ENCODE data around the gene CNNM2.
"Not testable (repeated sequence)": the region's sequence is repeated elsewhere in the genome, so short reads cannot be mapped to it uniquely, and the experiment has no call there.

The CNNM2 gene

GRCh38 chr10:102927311-102928010 is 9.4 kb downstream of the CNNM2 start:
- no peak for ATAC-seq

- not testable (repeated sequence) for ATAC-seq
Measured at GRCh38 chr10:102928442-102928841, 10.3 kb downstream of the CNNM2 start.

- no peak for ATAC-seq
Measured at GRCh38 chr10:102930720-102931119, 12.6 kb downstream of the CNNM2 start.

GRCh38 chr10:102931643-102932042 is 13.5 kb downstream of the CNNM2 start:
- no peak for ATAC-seq

- ATAC-seq = no peak
Measured at GRCh38 chr10:102935505-102935904, 17.4 kb downstream of the CNNM2 start.

GRCh38 chr10:102935939-102936605 is 18.0 kb downstream of the CNNM2 start:
- peak; percentile 41 to 78 for ATAC-seq

GRCh38 chr10:102941401-102941800 is 23.3 kb downstream of the CNNM2 start:
- ATAC-seq = no peak

- no peak for ATAC-seq
Measured at GRCh38 chr10:102945449-102945848, 27.4 kb downstream of the CNNM2 start.

GRCh38 chr10:102945962-102946361 is 27.9 kb downstream of the CNNM2 start:
- ATAC-seq = no peak

- ATAC-seq = no peak
Measured at GRCh38 chr10:102946992-102947391, 28.9 kb downstream of the CNNM2 start.

GRCh38 chr10:102948176-102948575 is 30.1 kb downstream of the CNNM2 start:
- ATAC-seq = no peak

GRCh38 chr10:102948786-102949185 is 30.7 kb downstream of the CNNM2 start:
- ATAC-seq = no peak

- no peak for ATAC-seq
Measured at GRCh38 chr10:102949916-102950315, 31.8 kb downstream of the CNNM2 start.

GRCh38 chr10:102951316-102951715 is 33.2 kb downstream of the CNNM2 start:
- no peak for ATAC-seq

GRCh38 chr10:102959360-102959759 is 41.3 kb downstream of the CNNM2 start:
- no peak for ATAC-seq

- ATAC-seq = no peak
Measured at GRCh38 chr10:102960157-102960556, 42.1 kb downstream of the CNNM2 start.

- ATAC-seq = no peak
Measured at GRCh38 chr10:102962267-102962666, 44.2 kb downstream of the CNNM2 start.

GRCh38 chr10:102962951-102963755 is 45.1 kb downstream of the CNNM2 start:
- ATAC-seq = no peak

- no peak for ATAC-seq
Measured at GRCh38 chr10:102963756-102964025, 45.6 kb downstream of the CNNM2 start.

GRCh38 chr10:102964064-102964463 is 46.0 kb downstream of the CNNM2 start:
- not testable (repeated sequence) for ATAC-seq

- ATAC-seq = no peak
Measured at GRCh38 chr10:102964713-102965112, 46.6 kb downstream of the CNNM2 start.

GRCh38 chr10:102965311-102965851 is 47.3 kb downstream of the CNNM2 start:
- no peak for ATAC-seq

GRCh38 chr10:102967123-102967522 is 49.0 kb downstream of the CNNM2 start:
- no peak for ATAC-seq
